HepG2 (cell line): Measurements from ENCODE around the gene S100A5. TPM values are rescaled to one million over a fixed set of nuclear protein-coding genes. Genes with fewer than 3 reads are reported as not detected.

Experiments
- ARID5B ChIP-seq: IDR thresholded peaks from 2 replicates; pipeline ENCODE4 v1.4.0; 2020; ENCODE audit warnings: mild to moderate bottlenecking, missing genetic modification reagents
- ASH2L ChIP-seq: fragments of 300-600, 200-600 bp; sonication (generic); IDR thresholded peaks from 2 replicates; pipeline ENCODE4 v1.7.0; 2017; ENCODE audit warnings: low read depth, mild to moderate bottlenecking, moderate library complexity, mixed read lengths, low read length; ENCODE audit not compliant: insufficient read length
- CHCHD3 ChIP-seq: sonication (generic); formaldehyde crosslinking; IDR thresholded peaks from 2 replicates; pipeline ENCODE4 v1.8.0; 2022; ENCODE audit warnings: mild to moderate bottlenecking, missing genetic modification reagents, moderate library complexity
- CSRNP1 ChIP-seq: sonication (generic); formaldehyde crosslinking; IDR thresholded peaks from 2 replicates; pipeline ENCODE4 v1.8.1; 2023; ENCODE audit warnings: mild to moderate bottlenecking, missing genetic modification reagents
- NFIB ChIP-seq: sonication (generic); formaldehyde crosslinking; IDR thresholded peaks from 2 replicates; pipeline ENCODE4 v1.9.0; 2021; ENCODE audit warnings: missing genetic modification reagents, mild to moderate bottlenecking, borderline replicate concordance
- ZBTB49 ChIP-seq: sonication (generic); formaldehyde crosslinking; IDR thresholded peaks from 2 replicates; pipeline ENCODE4 v1.4.0; 2020; ENCODE audit warnings: missing genetic modification reagents, borderline replicate concordance
- ZHX2 ChIP-seq, 2 experiments: sonication (generic) in 1 of 2; formaldehyde crosslinking in 1 of 2; IDR thresholded peaks; 2 replicates each; pipeline versions ENCODE4 v1.6.1 to v1.9.0; 2014 to 2022; ENCODE audit warnings: antibody characterized with exemption in 1 of 2, borderline replicate concordance in 1 of 2, inconsistent platforms in 1 of 2, low read depth in 1 of 2, missing genetic modification reagents in 1 of 2
- ZNF749 ChIP-seq: sonication (generic); formaldehyde crosslinking; IDR thresholded peaks from 2 replicates; pipeline ENCODE4 v1.8.0; 2022; ENCODE audit warnings: mild to moderate bottlenecking, missing genetic modification reagents, moderate library complexity, borderline replicate concordance
- ZNF879 ChIP-seq: sonication (generic); formaldehyde crosslinking; IDR thresholded peaks from 2 replicates; pipeline ENCODE4 v1.8.1; 2023; ENCODE audit warnings: missing genetic modification reagents
- polyA plus RNA-seq, 8 experiments: library from polyadenylated mRNA; depleted of rRNA in 3 of 8; stranded (reverse) in 7 of 8; unstranded in 1 of 8; fragments of >200 nt; fragmentation: Illumina TruSeq in 4 of 8; extraction: Trizol in 4 of 8; gene quantifications; 2 replicates each; pipeline versions ENCODE4 v1.2.1 to v1.2.3, GENCODE V29; 2011 to 2016; ENCODE audit warnings: low read depth in 4 of 8, missing spikeins in 1 of 8, mixed read lengths in 1 of 8; ENCODE audit not compliant: insufficient read depth in 1 of 8
- total RNA-seq, 5 experiments: library from RNA; depleted of rRNA; stranded (reverse); fragments of >200 nt; fragmentation: Illumina TruSeq; extraction: Trizol; gene quantifications; 2 replicates each; pipeline ENCODE4 v1.2.3, GENCODE V29; 2016; ENCODE audit warnings: low read depth in 1 of 5

S100A5 gene
- total and polyA plus RNA-seq, 2 of the 13 experiments (the other 11 are each of a cell fraction or from before 2014, with no cell fraction given) = not detected

- TF ChIP-seq ARID5B (CRISPR knock-in tag) = peak; percentile 34; the same call in 1 of the 2 replicates
- no peak for TF ChIP-seq CSRNP1 (CRISPR knock-in tag)
- no peak for TF ChIP-seq ZHX2 (IDR thresholded peaks at IDR 0.05; ENCODE audit: low read depth)
- TF ChIP-seq ZHX2 (CRISPR knock-in tag; IDR thresholded peaks at IDR 0.05; ENCODE audit: borderline replicate concordance) = no peak
- TF ChIP-seq ASH2L = no peak
- no peak for TF ChIP-seq CHCHD3 (CRISPR knock-in tag)
- no peak for TF ChIP-seq ZNF879 (CRISPR knock-in tag)
- no peak for TF ChIP-seq ZNF749 (CRISPR knock-in tag)
- no peak for TF ChIP-seq ZBTB49 (CRISPR knock-in tag)
- no peak for TF ChIP-seq NFIB (CRISPR knock-in tag)
These were observed 7.8 kb downstream of the S100A5 start (continued) for GRCh38 chr1:153532769-153533599.
